CD8-positive, alpha-beta memory T cell (primary cell): ENCODE measurements around the gene EXD3. TPM values are rescaled to one million over a fixed set of nuclear protein-coding genes. Genes with fewer than 3 reads are reported as not detected.

ENCODE experiments used
- CTCF ChIA-PET: fragments of 350-600 bp; sonication (Branson Sonifier 250); formaldehyde crosslinking; loops from one replicate; lab custom pipeline; 2021; ENCODE audit warnings: antibody characterized with exemption; lab: Charles Lee
- POLR2A ChIA-PET: fragments of 350-600 bp; sonication (Branson Sonifier 250); formaldehyde crosslinking; loops from one replicate; lab custom pipeline; 2021; ENCODE audit warnings: antibody characterized with exemption; lab: Charles Lee
- DNase-seq, 5 donors: peaks; one replicate each; pipeline versions ENCODE4 v3.0.0 to v3.0.0-alpha.2; 2020 to 2022; ENCODE audit warnings: mixed read lengths in 1 of 5
- H3K27ac ChIP-seq: one replicate; pipeline ENCODE4 v1.7.0; 2013; ENCODE audit warnings: low read depth, mild to moderate bottlenecking, low read length, moderate library complexity
- H3K27me3 ChIP-seq: 2 replicates; pipeline ENCODE4 v1.7.0; 2013; ENCODE audit warnings: low read length, mild to moderate bottlenecking; ENCODE audit not compliant: insufficient read depth, poor library complexity, severe bottlenecking
- H3K36me3 ChIP-seq: 2 replicates; pipeline ENCODE4 v1.7.0; 2013; ENCODE audit warnings: mild to moderate bottlenecking, low read length, moderate library complexity; ENCODE audit not compliant: insufficient read depth
- H3K4me1 ChIP-seq: 2 replicates; pipeline ENCODE4 v1.7.0; 2013; ENCODE audit warnings: mild to moderate bottlenecking, low read length, moderate library complexity; ENCODE audit not compliant: insufficient read depth
- H3K4me3 ChIP-seq: 2 replicates; pipeline ENCODE4 v1.7.0; 2013; ENCODE audit warnings: mild to moderate bottlenecking, low read length
- H3K9me3 ChIP-seq: 2 replicates; pipeline ENCODE4 v1.7.0; 2013; ENCODE audit warnings: mild to moderate bottlenecking, low read length
- H3K27ac Mint-ChIP-seq, 8 donors: one replicate each; pipeline ENCODE4 v1.8.0; 2020 to 2021; ENCODE audit warnings: mixed read lengths in 8 of 8, mild to moderate bottlenecking in 6 of 8, inconsistent platforms in 3 of 8, moderate library complexity in 3 of 8
- H3K27me3 Mint-ChIP-seq, 2 donors: one replicate each; pipeline ENCODE4 v1.8.0; 2020 to 2021; ENCODE audit warnings: mixed read lengths in 2 of 2, mild to moderate bottlenecking in 1 of 2, moderate library complexity in 1 of 2
- H3K36me3 Mint-ChIP-seq, 3 donors: one replicate each; pipeline ENCODE4 v1.8.0; 2020 to 2021; ENCODE audit warnings: mixed read lengths in 3 of 3, inconsistent platforms in 1 of 3, mild to moderate bottlenecking in 1 of 3
- H3K4me1 Mint-ChIP-seq, 3 donors: one replicate each; pipeline ENCODE4 v1.8.0; 2020 to 2021; ENCODE audit warnings: mixed read lengths in 3 of 3, inconsistent platforms in 1 of 3, mild to moderate bottlenecking in 1 of 3
- H3K4me3 Mint-ChIP-seq, 7 donors: one replicate each; pipeline ENCODE4 v1.8.0; 2020 to 2021; ENCODE audit warnings: mixed read lengths in 7 of 7, mild to moderate bottlenecking in 6 of 7, moderate library complexity in 4 of 7, inconsistent platforms in 2 of 7
- H3K9me3 Mint-ChIP-seq, 5 donors: one replicate each; pipeline ENCODE4 v1.8.0; 2020 to 2022; ENCODE audit warnings: mixed read lengths in 5 of 5, mild to moderate bottlenecking in 3 of 5, moderate library complexity in 2 of 5, inconsistent platforms in 1 of 5
- polyA plus RNA-seq: library from polyadenylated mRNA; unstranded; fragments of 300-500 nt; fragmentation: Illumina TruSeq; gene quantifications from one replicate; pipeline ENCODE4 v1.2.3, GENCODE V29; 2021
- total RNA-seq, 2 experiments: library from RNA; stranded (reverse); gene quantifications; one replicate each; pipeline ENCODE4 v1.2.3, GENCODE V29; 2021

EXD3 gene
- total and polyA plus RNA-seq, 3 experiments from 2014 or later, result 4.8 to 6.7 (median 6.6) TPM

DNA sequence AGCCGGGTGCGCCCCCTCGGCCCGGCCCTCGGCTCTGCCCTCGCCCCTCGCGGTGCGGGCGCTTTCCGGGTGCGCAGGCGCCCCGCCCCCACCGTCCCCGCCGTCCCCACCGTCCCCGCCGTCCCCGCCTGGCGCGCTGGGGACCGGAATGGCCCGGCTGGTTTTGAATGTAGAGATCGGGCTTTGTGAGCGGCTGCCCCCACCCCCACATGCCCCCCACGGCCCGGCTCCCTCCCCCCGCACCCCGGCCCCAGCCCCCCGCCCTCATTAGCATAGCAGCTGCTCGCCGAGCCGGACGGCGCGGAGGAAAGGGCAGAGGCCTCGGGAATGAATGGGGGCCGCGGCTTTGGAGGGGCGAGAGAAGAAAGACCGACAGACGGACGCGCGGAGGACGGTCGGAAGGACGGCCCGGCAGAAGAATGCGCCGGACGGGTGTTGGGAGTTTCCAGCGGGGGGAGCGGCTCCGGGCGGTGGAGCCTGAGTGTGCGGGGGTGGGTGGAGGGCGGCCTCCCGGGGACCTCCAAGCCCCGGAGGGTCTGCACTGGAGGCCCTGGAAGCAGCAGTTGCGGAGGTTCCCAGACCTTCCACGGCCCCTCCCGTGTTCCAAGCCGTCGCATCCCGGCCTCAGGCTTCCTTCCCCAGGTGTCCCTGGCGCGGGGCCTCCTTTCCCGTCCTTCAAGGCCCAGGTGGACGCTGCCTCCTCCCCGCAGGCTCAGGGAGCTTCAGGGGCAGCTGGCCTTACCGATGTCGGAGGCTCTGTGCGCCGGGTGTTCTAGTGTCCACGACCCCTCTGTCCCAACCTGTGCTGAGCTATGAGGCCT, 126.9 kb downstream of the EXD3 start:
- ChIA-PET POLR2A (interaction anchor here (0.5 kb wide), 1 partner anchor 35 kb away, joined by 4 read pairs; no protein-coding TSS in a partner anchor), CTCF (no interaction called here)
- H3K4me3 Mint-ChIP-seq, result peak overlapping the region in 5 of 7 donors; percentile 52 to 83 (median 70)
- H3K27ac Mint-ChIP-seq, result no peak overlapping the region
- no peak overlapping the region for H3K27ac ChIP-seq
- peaks cover 19% of the 10 kb centered on the region for H3K4me1 ChIP-seq
- no peak for DNase-seq
- H3K4me3 ChIP-seq, result no peak overlapping the region
- peaks cover 55% of the 10 kb centered on the region for H3K27me3 ChIP-seq
- peaks cover 0 to 5% (median 0%) of the 10 kb centered on the region in 5 donors for H3K9me3 Mint-ChIP-seq
- H3K27me3 Mint-ChIP-seq, result peaks cover 35 to 39% of the 10 kb centered on the region in 2 donors
- H3K36me3 ChIP-seq, result no peaks in the 10 kb centered on the region
- no peaks in the 10 kb centered on the region for H3K36me3 Mint-ChIP-seq
- H3K9me3 ChIP-seq, result no peaks in the 10 kb centered on the region
- peaks cover 5 to 17% (median 10%) of the 10 kb centered on the region in 3 donors for H3K4me1 Mint-ChIP-seq

DNA sequence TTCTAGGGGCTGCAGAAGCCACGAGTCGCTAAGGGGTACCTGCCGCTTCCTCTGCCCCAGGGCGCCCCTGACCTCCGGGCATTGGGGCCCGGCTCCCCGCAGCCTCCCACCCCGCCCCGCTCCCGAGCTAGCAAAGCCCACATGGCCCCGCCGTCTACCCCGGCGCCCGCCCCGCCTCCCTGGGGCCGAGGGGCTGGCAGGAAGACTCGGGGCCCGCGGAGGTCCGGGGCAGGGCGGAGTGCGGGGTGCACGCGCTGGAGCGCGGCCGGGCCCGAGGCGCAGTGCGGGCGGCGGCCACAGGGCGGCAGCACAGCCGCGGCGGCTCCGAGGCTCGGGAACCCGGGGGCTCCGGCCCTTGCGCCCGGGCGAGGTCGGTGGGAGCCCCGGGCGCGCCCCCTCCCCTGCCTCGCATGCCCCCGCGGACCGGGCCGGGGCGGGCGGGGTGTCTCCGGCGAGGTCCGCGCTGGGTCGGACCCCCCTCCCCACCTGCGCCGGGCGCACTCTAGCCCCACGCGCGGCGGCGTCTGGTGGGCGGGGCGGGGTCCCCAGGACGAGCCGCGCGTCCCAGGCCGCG, 127.6 kb downstream of the EXD3 start:
- Mint-ChIP-seq H3K27ac (no peak overlapping the region), H3K27me3 (peaks cover 32 to 39% of the 10 kb centered on the region in 2 donors)
- POLR2A ChIA-PET, result no interaction called here

DNA sequence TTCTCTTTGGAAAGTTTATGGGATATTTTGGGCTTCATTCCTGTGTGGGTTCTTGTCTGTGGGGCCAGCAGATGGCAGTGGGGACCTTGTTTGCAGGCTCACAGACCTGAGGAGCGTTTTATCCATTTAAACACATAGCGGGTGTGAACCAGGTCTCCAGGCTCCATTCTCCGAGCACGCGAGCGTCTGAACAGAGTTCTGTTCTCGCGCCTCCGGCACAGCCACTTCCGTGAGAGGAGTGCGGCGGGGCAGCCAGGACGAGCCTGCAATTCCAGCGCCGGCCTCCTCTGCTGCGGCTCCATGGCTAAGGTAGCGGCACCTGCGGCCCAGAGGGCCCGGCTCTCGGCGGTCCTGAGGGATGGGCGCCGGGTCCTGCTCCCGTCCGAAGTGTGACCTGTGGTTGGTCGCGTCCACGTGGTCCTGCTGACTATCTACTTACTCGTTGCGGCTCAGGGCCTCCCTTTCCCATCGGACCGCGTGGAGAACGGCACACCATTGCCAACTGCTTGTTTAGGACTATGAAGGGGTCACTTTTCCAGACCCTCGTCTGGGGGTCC, 128.2 kb downstream of the EXD3 start:
- Mint-ChIP-seq H3K27me3 (peaks cover 32 to 35% of the 10 kb centered on the region in 2 donors), H3K9me3 (peaks cover 0 to 5% (median 0%) of the 10 kb centered on the region in 5 donors), H3K27ac (peak overlapping the region in 1 of 8 donors; percentile 67), H3K4me1 (peaks cover 0 to 9% (median 5%) of the 10 kb centered on the region in 3 donors), H3K36me3 (no peaks in the 10 kb centered on the region), H3K4me3 (peak overlapping the region; percentile 28 to 60 (median 44))
- H3K9me3 ChIP-seq, result no peaks in the 10 kb centered on the region
- no peak overlapping the region for H3K27ac ChIP-seq
- ChIA-PET CTCF (no interaction called here), POLR2A (no interaction called here)
- no peaks in the 10 kb centered on the region for H3K36me3 ChIP-seq
- peaks cover 7% of the 10 kb centered on the region for H3K4me1 ChIP-seq
- peaks cover 49% of the 10 kb centered on the region for H3K27me3 ChIP-seq
- no peak for DNase-seq
- peak overlapping the region; percentile 34 for H3K4me3 ChIP-seq

More for the DNA sequence above, 127.6 kb downstream of the EXD3 start:
- H3K4me3 ChIP-seq, result peak overlapping the region; percentile 34
- no peak overlapping the region for H3K27ac ChIP-seq
- H3K4me3 Mint-ChIP-seq, result peak overlapping the region in 2 of 7 donors; percentile 43 to 56
- CTCF ChIA-PET, result no interaction called here
- peak in 4 of 5 donors; percentile 23 to 49 (median 30) for DNase-seq
- H3K27me3 ChIP-seq, result peaks cover 52% of the 10 kb centered on the region
- peaks cover 0 to 12% (median 7%) of the 10 kb centered on the region in 3 donors for H3K4me1 Mint-ChIP-seq
- H3K4me1 ChIP-seq, result peaks cover 12% of the 10 kb centered on the region
- no peaks in the 10 kb centered on the region for H3K36me3 ChIP-seq
- peaks cover 0 to 5% (median 0%) of the 10 kb centered on the region in 5 donors for H3K9me3 Mint-ChIP-seq
- no peaks in the 10 kb centered on the region for H3K9me3 ChIP-seq
- H3K36me3 Mint-ChIP-seq, result no peaks in the 10 kb centered on the region

- Histone ChIP-seq H3K4me3 (no peak overlapping the region), H3K27ac (no peak overlapping the region), H3K4me1 (peaks cover 7% of the 10 kb centered on the region), H3K27me3 (peaks cover 45% of the 10 kb centered on the region), H3K36me3 (no peaks in the 10 kb centered on the region), H3K9me3 (no peaks in the 10 kb centered on the region)
- H3K9me3 Mint-ChIP-seq, result peaks cover 0 to 5% (median 0%) of the 10 kb centered on the region in 5 donors
- ChIA-PET CTCF (interaction anchor here (0.9 kb wide), 1 partner anchor 14 kb away, joined by 3 read pairs; no protein-coding TSS in a partner anchor), POLR2A (no interaction called here)
- peaks cover 32 to 33% of the 10 kb centered on the region in 2 donors for H3K27me3 Mint-ChIP-seq
- no peak for DNase-seq
- H3K27ac Mint-ChIP-seq, result peak overlapping the region in 1 of 8 donors; percentile 67
- no peaks in the 10 kb centered on the region for H3K36me3 Mint-ChIP-seq
- H3K4me3 Mint-ChIP-seq, result peak overlapping the region; percentile 17 to 67 (median 45)
- peaks cover 0 to 9% (median 5%) of the 10 kb centered on the region in 3 donors for H3K4me1 Mint-ChIP-seq
Observed at GRCh38 chr9:137294091-137294680, 128.8 kb downstream of the EXD3 start.

GRCh38 chr9:137293482-137294090, 129.4 kb downstream of the EXD3 start:
- POLR2A ChIA-PET, result no interaction called here

DNA sequence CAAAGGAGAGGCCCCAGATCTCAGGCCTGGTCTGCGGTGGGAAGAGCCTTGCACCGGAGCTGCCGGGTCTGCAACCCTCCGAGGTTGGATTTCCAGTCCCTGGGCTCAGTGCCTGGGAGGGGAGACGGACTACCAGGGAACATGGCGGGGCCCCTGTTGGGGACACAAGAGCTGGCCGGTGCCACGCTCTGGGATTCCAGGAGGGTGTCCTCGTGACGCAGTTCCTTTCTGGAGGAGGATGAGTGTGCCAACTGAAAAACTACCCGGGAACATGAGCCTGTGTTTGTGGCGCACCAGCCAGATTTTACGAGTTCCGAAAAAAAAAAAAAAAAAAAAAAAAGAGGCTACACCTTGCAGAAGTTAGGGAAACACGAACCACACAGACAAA, 129.9 kb downstream of the EXD3 start:
- Mint-ChIP-seq H3K4me3 (peak overlapping the region in 2 of 7 donors; percentile 23 to 67), H3K9me3 (peaks cover 0 to 5% (median 0%) of the 10 kb centered on the region in 5 donors), H3K27me3 (peaks cover 24 to 32% of the 10 kb centered on the region in 2 donors), H3K4me1 (peaks cover 0 to 9% (median 5%) of the 10 kb centered on the region in 3 donors), H3K36me3 (no peaks in the 10 kb centered on the region), H3K27ac (peak overlapping the region in 1 of 8 donors; percentile 6)
- POLR2A ChIA-PET, result no interaction called here
- Histone ChIP-seq H3K27me3 (peaks cover 35% of the 10 kb centered on the region), H3K36me3 (no peaks in the 10 kb centered on the region), H3K4me1 (peaks cover 7% of the 10 kb centered on the region), H3K9me3 (no peaks in the 10 kb centered on the region), H3K4me3 (no peak overlapping the region), H3K27ac (no peak overlapping the region)
- CTCF ChIA-PET, result interaction anchor here (0.6 to 0.9 kb wide), 2 partner anchors 13 to 56 kb away, joined by 3 read pairs; no protein-coding TSS in a partner anchor
- no peak for DNase-seq

More at GRCh38 chr9:137293482-137294090, 129.4 kb downstream of the EXD3 start:
- CTCF ChIA-PET, result interaction anchor here (0.9 kb wide), 1 partner anchor 13 kb away, joined by 3 read pairs; no protein-coding TSS in a partner anchor
- Histone ChIP-seq H3K27me3 (peaks cover 40% of the 10 kb centered on the region), H3K36me3 (no peaks in the 10 kb centered on the region), H3K9me3 (no peaks in the 10 kb centered on the region), H3K27ac (no peak overlapping the region), H3K4me1 (peaks cover 7% of the 10 kb centered on the region), H3K4me3 (no peak overlapping the region)
- no peak for DNase-seq
- Mint-ChIP-seq H3K4me3 (peak overlapping the region in 1 of 7 donors; percentile 67), H3K9me3 (peaks cover 0 to 5% (median 0%) of the 10 kb centered on the region in 5 donors), H3K27ac (peak overlapping the region in 1 of 8 donors; percentile 6), H3K27me3 (peaks cover 27 to 32% of the 10 kb centered on the region in 2 donors), H3K4me1 (peaks cover 0 to 9% (median 5%) of the 10 kb centered on the region in 3 donors), H3K36me3 (no peaks in the 10 kb centered on the region)

DNA sequence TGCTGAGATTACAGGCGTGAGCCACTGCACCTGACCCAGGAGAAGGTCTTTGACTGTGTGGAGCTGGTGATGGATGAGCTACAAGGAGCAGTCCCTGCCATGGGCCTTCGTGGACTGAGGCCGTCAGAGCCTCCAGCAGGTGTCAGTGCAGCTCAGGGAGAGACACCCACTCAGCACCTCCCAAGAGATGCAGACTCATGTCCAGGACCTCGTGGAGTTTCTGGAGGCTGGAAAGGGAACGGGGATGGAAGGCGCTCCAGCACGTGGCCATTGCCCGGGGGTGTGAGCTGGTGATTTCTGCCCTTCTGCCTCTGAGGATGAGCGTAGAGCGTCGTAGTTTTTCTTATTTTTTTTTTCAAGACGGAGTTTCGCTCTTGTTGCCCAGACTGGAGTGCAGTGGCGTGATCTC, 136.0 kb downstream of the EXD3 start:
- H3K27ac ChIP-seq, result no peak overlapping the region
- Mint-ChIP-seq H3K4me3 (no peak overlapping the region), H3K36me3 (no peaks in the 10 kb centered on the region), H3K9me3 (peaks cover 0 to 8% (median 0%) of the 10 kb centered on the region in 5 donors), H3K27ac (no peak overlapping the region), H3K27me3 (peaks cover 2 to 7% of the 10 kb centered on the region in 2 donors), H3K4me1 (peaks cover 0 to 4% (median 2%) of the 10 kb centered on the region in 3 donors)
- ChIA-PET CTCF (interaction anchor here (1.0 to 1.2 kb wide), 2 partner anchors 10 to 241 kb away, joined by 3 read pairs; no protein-coding TSS in a partner anchor), POLR2A (no interaction called here)
- H3K4me1 ChIP-seq, result no peaks in the 10 kb centered on the region
- H3K36me3 ChIP-seq, result no peaks in the 10 kb centered on the region
- H3K9me3 ChIP-seq, result no peaks in the 10 kb centered on the region
- no peak overlapping the region for H3K4me3 ChIP-seq
- DNase-seq, result no peak
- no peaks in the 10 kb centered on the region for H3K27me3 ChIP-seq
